GM13976 (cell line): ENCODE measurements around the gene GSG1L.

Experiments
- DNase-seq: peaks from one replicate; pipeline ENCODE4 v3.0.0; 2012; ENCODE audit warnings: low spot score
- in situ Hi-C: fragments of 300-500 bp; cut with MboI; formaldehyde crosslinking; loops from one replicate; pipeline ENCODE4 v1.12.0; 2022; ENCODE audit warnings: low sequenced_read_pairs, mixed read lengths, inconsistent platforms; ENCODE audit not compliant: unreplicated experiment
- TF ChIP-seq, protein P1 (sequence below): IDR thresholded peaks from 2 replicates; pipeline ENCODE4 v1.5.1; 2012; ENCODE audit warnings: borderline replicate concordance, mild to moderate bottlenecking; ENCODE audit not compliant: insufficient read depth; ENCODE audit errors: extremely low read depth, missing control alignments, control extremely low read depth

Gene GSG1L

DNA sequence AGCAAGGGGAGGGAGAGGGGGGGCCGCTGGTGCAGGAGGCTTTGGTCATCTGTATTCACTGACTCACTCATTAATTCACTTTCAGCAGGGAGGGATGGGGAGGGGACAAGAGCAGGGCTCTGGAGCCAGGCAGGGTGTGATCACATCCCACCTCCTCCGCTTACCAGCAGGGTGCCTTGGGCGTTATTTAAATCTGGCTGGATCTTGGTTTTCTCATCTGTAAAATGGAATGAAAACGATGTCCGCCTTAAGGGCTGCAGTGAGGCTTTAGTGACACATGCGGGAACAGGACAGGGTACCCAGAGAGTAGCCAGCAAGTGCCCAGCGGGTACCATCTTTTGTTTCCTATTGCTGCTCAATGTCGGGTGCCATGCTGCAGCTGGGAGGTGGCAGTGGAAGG is 161.0 kb downstream of the GSG1L start:
- TF ChIP-seq, protein P1, sequence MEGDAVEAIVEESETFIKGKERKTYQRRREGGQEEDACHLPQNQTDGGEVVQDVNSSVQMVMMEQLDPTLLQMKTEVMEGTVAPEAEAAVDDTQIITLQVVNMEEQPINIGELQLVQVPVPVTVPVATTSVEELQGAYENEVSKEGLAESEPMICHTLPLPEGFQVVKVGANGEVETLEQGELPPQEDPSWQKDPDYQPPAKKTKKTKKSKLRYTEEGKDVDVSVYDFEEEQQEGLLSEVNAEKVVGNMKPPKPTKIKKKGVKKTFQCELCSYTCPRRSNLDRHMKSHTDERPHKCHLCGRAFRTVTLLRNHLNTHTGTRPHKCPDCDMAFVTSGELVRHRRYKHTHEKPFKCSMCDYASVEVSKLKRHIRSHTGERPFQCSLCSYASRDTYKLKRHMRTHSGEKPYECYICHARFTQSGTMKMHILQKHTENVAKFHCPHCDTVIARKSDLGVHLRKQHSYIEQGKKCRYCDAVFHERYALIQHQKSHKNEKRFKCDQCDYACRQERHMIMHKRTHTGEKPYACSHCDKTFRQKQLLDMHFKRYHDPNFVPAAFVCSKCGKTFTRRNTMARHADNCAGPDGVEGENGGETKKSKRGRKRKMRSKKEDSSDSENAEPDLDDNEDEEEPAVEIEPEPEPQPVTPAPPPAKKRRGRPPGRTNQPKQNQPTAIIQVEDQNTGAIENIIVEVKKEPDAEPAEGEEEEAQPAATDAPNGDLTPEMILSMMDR, result no peak
- in situ Hi-C loops, result no loop called here
- no peak for DNase-seq

GRCh38 chr16:27901956-27902355 is 161.6 kb downstream of the GSG1L start:
- TF ChIP-seq, protein P1, result no peak
- in situ Hi-C loops, result no loop called here
- DNase-seq, result no peak

DNA sequence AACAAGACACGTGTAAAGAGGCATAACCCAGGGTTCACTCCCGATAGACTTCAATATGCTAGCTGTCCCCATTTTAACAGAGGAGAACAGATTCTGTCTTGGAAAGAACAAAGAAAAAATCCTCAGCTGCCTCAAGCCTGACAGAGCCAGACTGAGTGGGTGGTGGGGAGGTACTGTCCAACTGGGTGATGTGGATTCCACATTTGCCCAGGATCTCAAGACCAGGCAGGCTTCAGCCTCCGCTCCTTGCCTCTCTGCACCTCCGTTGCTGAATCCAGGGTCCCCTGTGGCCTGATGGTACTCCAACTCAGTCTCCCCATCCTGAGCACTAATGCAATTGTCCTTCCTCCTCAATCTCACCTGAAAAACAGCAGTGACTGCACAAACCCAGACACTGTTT is 163.8 kb downstream of the GSG1L start:
- in situ Hi-C loops, result no loop called here
- no peak for DNase-seq
- TF ChIP-seq, protein P1, result no peak

DNA sequence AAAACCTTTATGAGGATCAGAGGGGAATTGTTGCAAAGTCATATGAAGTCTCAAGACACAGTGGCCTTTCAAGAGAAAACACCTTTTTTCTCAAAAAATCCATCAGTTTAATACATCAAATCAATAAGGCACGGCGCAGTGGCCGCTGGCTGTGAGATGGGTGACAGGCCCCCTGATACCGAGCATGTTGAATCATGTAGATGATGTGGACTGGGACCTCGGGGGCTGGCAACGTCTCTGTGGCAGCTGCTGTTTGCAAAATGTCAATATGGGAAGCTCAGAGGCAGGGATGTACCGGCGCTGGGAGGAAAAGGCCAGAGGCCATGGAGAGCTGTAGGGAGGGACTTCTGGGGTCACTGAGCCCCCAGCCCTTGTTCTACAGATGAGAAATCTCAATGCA is 169.1 kb downstream of the GSG1L start:
- no peak for DNase-seq
- in situ Hi-C loops, result no loop called here
- TF ChIP-seq, protein P1, result no peak

DNA sequence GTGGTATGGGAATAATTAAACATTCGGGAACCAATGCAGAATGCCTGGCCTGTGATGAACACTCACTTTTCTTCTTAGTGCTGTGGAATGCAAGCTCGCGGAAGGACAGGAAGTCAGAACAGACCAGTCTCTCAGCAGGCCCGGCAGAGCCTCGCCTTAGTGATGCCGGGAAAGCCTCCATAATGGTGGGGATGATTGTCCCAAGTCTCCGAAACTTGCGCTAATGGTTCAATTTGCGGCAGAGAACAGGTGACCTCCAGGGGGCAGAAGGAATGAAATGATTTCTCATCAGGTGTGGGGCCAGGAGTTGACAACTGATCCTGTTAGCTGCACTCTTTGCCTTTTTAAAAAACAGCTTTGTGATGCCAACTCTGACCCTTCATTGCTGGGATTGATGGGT is 170.6 kb downstream of the GSG1L start:
- in situ Hi-C loops, result no loop called here
- TF ChIP-seq, protein P1, result no peak
- DNase-seq, result no peak

DNA sequence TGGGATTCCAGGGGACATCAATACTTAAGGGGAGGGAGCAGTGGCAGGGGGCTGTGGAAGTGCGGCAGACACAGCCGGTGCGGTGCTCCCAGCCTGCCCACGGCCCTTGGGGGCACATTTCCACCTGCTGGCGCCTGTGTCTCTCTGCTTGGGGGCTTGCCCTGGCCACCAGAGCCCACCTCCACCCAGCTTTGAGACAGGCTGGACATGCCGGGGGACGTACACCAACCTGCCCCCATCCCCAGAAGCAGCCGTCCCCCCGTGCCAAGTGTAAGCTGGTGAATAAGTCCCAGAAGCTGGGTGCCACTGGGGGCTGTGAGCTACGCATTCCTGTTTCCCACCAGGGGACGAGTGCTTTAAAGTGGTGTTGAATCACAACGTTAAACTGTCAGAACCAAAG is 172.6 kb downstream of the GSG1L start:
- in situ Hi-C loops, result no loop called here

More for the DNA sequence above, 172.6 kb downstream of the GSG1L start:
- TF ChIP-seq, protein P1, result no peak
- DNase-seq, result no peak
